HG03039 (cell line): ENCODE measurements around the gene MYL4.
"Not testable (repeated sequence)": the region's sequence is repeated elsewhere in the genome, so short reads cannot be mapped to it uniquely, and the experiment has no call there.

Source experiments
- ATAC-seq: cut with Tn5 transposase; IDR thresholded peaks from one replicate; pipeline ENCODE4 v1.9.1; 2021; ENCODE audit warnings: mild to moderate bottlenecking, moderate library complexity; ENCODE audit not compliant: unreplicated experiment

Gene MYL4

GRCh38 chr17:47192554-47192953 lies 16.6 kb upstream of the MYL4 start:
- ATAC-seq = no peak

- ATAC-seq = no peak
Measured at GRCh38 chr17:47193931-47194511, 15.1 kb upstream of the MYL4 start.

- ATAC-seq = no peak
Measured at GRCh38 chr17:47197821-47198220, 11.3 kb upstream of the MYL4 start.

GRCh38 chr17:47199627-47200324 lies 9.4 kb upstream of the MYL4 start:
- ATAC-seq = no peak

- ATAC-seq = no peak
Measured at GRCh38 chr17:47200325-47200664, 8.9 kb upstream of the MYL4 start.

GRCh38 chr17:47201166-47201565 lies 8.0 kb upstream of the MYL4 start:
- ATAC-seq = no peak

GRCh38 chr17:47203984-47204721 lies 5.0 kb upstream of the MYL4 start:
- no peak for ATAC-seq

DNA sequence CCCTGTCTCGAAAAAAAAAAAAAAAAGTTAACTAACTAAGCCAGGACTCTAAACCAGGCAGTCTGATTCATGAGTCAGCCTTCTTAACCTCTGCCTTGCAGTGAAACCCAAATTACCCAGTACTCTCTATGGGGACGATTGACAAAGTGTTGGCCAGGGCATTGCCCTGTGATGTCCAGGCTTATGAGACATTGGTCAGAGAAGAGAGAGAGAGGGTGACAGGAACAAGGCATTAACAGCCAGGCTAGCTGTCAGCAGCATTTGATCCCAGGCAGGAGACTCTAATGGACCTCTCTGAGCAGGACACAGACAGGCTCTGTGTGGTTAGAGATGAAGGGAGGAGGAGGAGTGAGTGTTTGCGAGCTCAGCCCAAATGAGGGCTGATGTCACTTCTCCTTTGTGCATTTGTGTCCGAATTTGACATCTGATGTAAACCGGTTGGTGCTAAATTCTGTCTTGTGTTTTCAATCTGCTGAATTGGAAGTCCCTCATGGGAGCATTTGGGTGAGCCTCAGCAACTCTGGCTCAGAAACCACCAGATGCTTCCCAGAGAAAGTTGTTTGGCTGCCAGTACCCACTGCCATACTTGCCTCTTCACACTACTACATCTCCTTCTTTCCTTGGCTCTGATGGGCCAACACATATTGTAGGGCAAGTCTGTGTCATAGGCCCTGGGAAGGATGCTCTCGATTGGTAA lies 4.3 kb upstream of the MYL4 start:
- no peak for ATAC-seq

DNA sequence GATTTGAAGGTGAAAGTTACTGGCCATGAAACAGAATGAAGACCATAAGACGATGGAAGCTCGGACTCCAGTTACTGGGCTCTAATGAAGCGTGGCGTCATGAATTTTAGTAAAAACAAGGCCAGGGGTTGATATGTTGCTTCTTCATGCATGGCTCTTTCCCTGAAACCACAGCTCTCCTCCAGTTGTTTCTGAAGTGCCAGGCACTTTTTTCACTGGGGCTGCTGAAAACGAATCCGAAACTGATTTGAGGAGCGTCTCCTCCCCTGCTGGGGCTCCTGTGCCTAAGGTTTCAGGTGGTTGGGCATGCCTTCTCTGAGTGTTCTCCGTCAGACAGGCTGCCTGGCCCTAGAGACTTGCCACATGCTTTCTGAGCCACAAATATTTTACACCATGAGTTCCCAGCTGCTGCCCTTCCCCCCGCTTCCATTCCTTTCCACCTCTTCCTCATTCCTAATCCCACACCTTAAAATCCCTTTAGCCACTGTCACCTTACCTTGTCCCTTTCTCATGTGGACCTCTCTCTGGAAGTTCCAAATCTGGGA lies 3.7 kb upstream of the MYL4 start:
- ATAC-seq = no peak

DNA sequence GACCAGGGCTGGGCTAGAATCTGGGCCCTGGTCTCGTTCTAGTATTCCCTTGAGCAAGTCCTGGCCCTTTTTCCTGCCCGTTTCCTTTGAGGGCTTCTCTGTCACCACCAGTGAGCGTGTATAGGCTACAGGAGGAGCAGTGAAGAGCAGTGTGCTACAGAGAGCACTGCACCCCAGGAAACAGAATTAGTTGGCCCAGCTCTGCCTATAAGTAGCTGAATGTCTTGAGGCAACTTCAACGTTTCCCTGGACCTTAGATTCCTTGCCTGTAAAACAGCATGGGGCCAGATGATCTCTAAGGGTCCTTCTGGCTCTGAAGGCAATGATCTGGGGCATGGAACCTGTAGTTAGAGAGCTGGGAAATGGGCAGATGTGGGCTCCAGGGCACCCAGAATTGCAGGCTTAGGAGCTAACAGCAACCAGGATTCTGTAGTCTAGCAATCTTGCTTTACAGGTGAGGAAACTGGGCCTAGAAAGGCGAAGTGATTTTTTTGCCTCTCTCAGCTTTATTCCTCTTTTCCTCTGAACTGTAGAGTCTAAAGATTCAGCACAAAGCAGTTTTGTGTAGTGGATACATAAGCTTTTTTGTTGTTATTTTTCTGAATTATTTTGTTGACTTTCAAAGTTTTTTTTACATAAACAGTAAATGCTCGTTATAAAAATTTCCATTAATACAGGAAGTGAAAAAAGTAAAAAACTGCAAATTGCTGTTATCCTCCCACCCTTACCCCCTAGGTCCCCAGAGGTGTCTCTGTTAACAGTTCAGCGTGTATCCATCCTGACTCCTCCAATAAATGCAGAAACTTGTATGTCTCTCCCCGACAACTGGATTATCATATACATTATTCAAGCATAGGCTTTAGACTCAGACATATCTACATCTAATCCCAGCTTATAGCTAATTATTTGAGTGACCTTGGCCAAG lies 1.7 kb upstream of the MYL4 start:
- ATAC-seq = no peak

GRCh38 chr17:47209499-47209898 lies 351 bp downstream of the MYL4 start:
- no peak for ATAC-seq

GRCh38 chr17:47210105-47210504 lies 957 bp downstream of the MYL4 start:
- no peak for ATAC-seq

DNA sequence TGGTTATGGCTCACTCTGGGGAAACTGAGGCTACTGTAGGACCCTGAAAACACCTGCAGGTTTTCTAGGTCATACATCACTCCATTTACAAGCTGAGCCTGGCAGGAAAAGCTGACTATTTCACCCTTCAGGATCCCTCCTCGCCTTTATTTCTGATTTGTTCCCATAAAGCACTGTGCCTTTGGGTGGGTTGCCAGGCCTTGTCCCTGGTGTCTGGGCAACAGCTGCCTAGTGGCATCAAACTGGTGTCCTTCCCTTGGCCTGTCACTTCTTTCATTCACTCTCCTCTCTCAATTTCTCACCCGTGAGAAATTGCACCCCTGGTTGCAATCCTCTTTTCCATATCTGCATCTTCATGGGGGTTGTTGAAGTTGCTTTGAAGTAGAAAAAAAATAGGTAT lies 1.6 kb downstream of the MYL4 start:
- ATAC-seq = no peak

- no peak for ATAC-seq
Measured at GRCh38 chr17:47212458-47212857, 3.3 kb downstream of the MYL4 start.

DNA sequence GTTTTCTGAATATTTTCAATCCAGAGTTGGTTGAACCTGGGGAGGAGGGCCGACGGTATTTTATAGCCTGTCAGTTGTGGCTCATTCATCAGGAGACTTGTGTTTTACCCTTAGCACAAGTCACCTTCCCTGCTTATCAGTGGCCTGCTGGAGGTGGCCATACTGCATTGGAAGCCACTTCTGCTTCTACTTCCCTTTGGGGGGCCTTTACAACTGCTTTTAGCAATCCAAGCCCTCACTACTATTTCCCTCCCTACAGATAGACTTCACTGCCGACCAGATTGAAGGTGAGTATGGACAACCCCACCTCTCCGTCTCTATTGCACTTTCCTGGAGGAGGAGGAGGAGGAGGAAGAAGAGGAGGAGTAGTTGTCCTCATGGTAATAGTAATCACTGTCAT lies 4.4 kb downstream of the MYL4 start:
- no peak for ATAC-seq

- no peak for ATAC-seq
Measured at GRCh38 chr17:47214931-47215330, 5.8 kb downstream of the MYL4 start.

GRCh38 chr17:47216821-47217220 lies 7.7 kb downstream of the MYL4 start:
- not testable (repeated sequence) for ATAC-seq

- not testable (repeated sequence) for ATAC-seq
Measured at GRCh38 chr17:47217279-47217678, 8.1 kb downstream of the MYL4 start.

- ATAC-seq = no peak
Measured at GRCh38 chr17:47218896-47219430, 9.8 kb downstream of the MYL4 start.
